Body of pancreas (tissue), 4 donors: ENCODE results near the gene HES5.

Source experiments
- POLR2A ChIP-seq, 3 donors: fragments of 450-650 bp; IDR thresholded peaks; one replicate each; pipeline ENCODE4 v1.6.1; 2016; ENCODE audit warnings: antibody characterized with exemption in 3 of 3, mild to moderate bottlenecking in 2 of 3
- TF ChIP-seq, protein P1 (sequence below), 7 experiments: fragments of 450-650 bp in 4 of 7; fragments of 200-600 bp in 3 of 7; sonication (generic) in 3 of 7; IDR thresholded peaks; one replicate each; pipeline ENCODE4 v1.5.1; 2016 to 2019; ENCODE audit warnings: antibody characterized with exemption in 7 of 7

GRCh38 chr1:2560299-2561073, 30.4 kb upstream of the HES5 start:
- TF ChIP-seq, protein P1, sequence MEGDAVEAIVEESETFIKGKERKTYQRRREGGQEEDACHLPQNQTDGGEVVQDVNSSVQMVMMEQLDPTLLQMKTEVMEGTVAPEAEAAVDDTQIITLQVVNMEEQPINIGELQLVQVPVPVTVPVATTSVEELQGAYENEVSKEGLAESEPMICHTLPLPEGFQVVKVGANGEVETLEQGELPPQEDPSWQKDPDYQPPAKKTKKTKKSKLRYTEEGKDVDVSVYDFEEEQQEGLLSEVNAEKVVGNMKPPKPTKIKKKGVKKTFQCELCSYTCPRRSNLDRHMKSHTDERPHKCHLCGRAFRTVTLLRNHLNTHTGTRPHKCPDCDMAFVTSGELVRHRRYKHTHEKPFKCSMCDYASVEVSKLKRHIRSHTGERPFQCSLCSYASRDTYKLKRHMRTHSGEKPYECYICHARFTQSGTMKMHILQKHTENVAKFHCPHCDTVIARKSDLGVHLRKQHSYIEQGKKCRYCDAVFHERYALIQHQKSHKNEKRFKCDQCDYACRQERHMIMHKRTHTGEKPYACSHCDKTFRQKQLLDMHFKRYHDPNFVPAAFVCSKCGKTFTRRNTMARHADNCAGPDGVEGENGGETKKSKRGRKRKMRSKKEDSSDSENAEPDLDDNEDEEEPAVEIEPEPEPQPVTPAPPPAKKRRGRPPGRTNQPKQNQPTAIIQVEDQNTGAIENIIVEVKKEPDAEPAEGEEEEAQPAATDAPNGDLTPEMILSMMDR (IDR thresholded peaks at IDR 0.05), result no peak
- TF ChIP-seq POLR2A (IDR thresholded peaks at IDR 0.05), result no peak
